NOMO-1 treated with dmso at 0.1 percent for 144 hours (cell line): ENCODE data around the gene FITM1.

ENCODE experiments used
- DNase-seq: peaks from one replicate; lab custom pipeline; 2025; ENCODE audit not compliant: unreplicated experiment; lab: John Stamatoyannopoulos, UW

FITM1 gene

DNA sequence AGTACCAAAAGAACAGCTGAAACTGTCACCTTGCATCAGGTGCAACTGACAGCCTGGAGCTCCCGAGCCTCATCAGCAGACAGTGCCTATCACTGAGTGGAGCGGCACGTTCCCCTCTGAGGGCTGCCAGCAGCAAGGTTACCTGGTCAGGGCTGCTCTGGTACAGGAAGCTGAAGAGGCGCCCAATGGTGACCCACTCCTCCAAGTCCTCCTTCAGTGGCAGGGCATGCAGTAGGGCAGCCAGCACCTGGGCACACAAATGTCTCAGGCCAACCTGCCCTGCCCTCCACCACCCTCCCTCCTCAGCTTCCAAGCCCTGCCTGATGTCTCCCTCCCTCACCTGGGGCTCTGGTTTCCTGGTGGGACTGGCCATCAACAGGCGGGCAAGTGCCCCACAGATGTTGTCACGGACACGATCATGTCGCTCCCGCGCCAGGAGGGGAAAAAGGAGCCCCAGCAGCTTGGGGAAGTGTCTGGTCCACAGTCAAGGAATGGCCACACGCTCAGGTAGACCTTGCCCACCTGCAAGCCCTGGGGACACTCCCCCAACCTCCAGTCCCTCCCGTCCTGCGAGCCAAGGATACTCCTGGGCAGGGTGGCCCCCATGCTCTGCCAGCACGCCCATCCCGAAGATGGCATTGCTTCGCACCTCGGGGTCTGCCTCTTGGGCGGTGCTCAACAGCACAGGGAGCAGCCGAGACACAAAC lies 51.1 kb downstream of the FITM1 start:
- no peak for DNase-seq
